HK-2 (cell line): ENCODE measurements around the gene STX4.
A peak's percentile ranks its signal among the peaks of the same experiment; 100 is the strongest.

Experiments used
- DNase-seq: peaks from one replicate; pipeline ENCODE4 v3.0.0-alpha.2; 2018; ENCODE audit not compliant: unreplicated experiment

Gene STX4, protein sequence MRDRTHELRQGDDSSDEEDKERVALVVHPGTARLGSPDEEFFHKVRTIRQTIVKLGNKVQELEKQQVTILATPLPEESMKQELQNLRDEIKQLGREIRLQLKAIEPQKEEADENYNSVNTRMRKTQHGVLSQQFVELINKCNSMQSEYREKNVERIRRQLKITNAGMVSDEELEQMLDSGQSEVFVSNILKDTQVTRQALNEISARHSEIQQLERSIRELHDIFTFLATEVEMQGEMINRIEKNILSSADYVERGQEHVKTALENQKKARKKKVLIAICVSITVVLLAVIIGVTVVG

GRCh38 chr16:31032736-31033708 lies at the start of gene STX4:
Gene STX4 (plus strand): TSS chr16:31033558. CDS start chr16:31033806, 248 bp downstream.
- peak; percentile 98 for DNase-seq

- DNase-seq, result no peak
Measured at GRCh38 chr16:30983898-30984610, 49.3 kb upstream of the STX4 start.

GRCh38 chr16:30984669-30985400 lies 48.5 kb upstream of the STX4 start, which contains the start of gene HSD3B7:
Gene HSD3B7 (plus strand): TSS chr16:30985207. CDS start chr16:30985659, 452 bp downstream.
- peak; percentile 98 for DNase-seq

DNA sequence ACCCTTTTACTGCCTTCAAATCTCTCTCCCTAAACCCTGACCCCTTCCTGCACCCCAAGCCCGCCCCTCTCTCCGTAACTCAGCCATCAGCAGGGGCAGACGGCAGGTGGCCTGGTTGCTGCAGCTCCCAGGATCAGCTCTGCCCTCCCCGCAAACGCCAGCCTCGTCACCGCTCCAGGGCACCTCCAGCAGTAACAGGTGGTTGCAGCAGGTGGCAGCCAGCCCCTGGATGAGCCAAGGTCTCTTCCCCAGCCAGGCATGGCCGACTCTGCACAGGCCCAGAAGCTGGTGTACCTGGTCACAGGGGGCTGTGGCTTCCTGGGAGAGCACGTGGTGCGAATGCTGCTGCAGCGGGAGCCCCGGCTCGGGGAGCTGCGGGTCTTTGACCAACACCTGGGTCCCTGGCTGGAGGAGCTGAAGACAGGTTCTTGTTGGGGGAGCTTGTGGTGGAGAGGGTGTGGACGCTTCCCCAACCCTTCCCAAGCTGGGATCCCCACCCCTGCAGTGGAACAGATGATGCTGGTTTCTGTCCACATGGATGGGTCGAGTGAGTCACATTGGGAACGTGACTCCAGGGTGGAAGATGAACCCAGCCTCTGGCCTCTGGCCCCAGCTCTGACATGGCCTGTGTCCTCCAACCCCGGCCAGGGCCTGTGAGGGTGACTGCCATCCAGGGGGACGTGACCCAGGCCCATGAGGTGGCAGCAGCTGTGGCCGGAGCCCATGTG lies 47.8 kb upstream of the STX4 start:
- DNase-seq, result peak; percentile 90

GRCh38 chr16:30986129-30986991 lies 47.0 kb upstream of the STX4 start:
- no peak for DNase-seq

DNA sequence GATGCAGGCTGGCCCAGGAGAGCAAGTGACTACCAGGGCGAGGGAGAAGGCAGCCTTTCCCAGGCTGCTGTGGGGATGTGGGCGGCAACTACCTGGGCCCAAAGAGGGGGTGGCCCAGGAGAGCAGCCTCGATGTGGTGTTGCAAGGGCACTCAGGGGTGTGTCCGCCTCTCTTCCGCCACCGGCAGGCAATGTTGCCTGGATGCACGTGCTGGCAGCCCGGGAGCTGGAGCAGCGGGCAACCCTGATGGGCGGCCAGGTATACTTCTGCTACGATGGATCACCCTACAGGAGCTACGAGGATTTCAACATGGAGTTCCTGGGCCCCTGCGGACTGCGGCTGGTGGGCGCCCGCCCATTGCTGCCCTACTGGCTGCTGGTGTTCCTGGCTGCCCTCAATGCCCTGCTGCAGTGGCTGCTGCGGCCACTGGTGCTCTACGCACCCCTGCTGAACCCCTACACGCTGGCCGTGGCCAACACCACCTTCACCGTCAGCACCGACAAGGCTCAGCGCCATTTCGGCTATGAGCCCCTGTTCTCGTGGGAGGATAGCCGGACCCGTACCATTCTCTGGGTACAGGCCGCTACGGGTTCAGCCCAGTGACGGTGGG lies 45.7 kb upstream of the STX4 start:
- no peak for DNase-seq

GRCh38 chr16:30989469-30990047 lies 43.8 kb upstream of the STX4 start:
- DNase-seq, result no peak

GRCh38 chr16:30990105-30990504 lies 43.3 kb upstream of the STX4 start:
- no peak for DNase-seq

GRCh38 chr16:30991052-30991451 lies 42.3 kb upstream of the STX4 start:
- DNase-seq, result no peak

DNA sequence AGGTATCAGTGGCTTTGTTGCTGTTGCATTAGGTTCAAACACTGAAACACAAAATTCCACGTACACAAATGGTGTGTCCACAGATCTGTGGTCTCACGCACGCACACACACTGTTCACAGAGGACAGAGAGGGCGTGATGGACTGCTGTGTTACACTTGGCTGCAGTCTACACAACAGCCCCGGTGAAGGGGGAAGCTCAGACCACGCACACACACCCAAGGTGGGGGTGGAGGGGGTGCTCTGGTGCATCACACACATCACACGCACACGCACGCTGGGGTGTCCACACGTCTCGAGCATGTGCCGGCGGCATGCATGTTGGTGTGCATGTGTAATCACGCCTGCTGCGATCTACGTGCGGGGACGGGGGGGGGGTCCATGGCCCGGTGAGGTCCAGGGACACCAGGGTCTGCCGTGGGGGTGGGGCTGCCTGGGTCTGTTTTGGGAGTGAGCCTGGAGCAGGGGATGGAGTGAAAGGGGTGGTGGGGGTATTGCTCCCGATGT lies 41.0 kb upstream of the STX4 start:
- no peak for DNase-seq

DNA sequence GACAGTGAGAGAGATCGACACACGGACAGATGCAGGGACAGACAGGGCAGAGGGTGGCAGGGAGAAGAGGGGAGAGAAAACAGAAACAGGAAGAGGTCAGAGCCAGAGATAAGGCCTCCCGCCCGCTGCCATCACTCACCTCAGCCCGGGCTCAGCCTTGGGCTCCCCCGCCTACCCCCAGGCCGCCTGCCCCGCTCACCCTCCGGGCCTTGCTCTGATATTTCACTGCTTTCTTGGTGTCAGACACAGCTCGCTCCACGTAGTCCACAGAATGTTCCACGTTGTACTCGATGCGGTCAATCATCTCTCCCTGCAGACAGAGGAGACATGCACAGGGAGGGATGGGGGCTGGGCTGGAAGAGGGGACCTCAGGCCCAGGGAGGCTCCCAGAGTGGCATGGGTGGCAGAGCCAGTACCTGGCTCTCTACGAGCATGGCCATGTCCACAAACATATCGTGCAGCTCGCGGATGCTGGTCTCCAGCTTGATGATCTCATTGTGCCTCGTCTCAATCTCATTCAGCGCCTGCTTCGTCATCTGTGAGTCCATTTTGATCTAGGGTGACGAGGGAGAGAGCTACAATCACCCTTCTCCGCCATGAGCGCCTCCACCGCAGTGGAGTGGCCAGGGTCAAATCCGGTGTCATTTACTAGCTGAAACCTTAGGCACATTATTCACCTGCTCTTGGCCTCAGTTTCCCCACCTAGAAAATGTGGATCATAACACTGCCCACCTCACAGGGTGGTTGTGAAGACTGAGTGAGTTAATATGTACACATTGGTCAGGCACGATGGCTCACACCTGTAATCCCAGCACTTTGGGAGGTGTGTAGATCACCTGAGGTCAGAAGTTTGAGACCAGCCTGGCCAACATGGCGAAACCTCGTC lies 40.2 kb upstream of the STX4 start:
- no peak for DNase-seq

DNA sequence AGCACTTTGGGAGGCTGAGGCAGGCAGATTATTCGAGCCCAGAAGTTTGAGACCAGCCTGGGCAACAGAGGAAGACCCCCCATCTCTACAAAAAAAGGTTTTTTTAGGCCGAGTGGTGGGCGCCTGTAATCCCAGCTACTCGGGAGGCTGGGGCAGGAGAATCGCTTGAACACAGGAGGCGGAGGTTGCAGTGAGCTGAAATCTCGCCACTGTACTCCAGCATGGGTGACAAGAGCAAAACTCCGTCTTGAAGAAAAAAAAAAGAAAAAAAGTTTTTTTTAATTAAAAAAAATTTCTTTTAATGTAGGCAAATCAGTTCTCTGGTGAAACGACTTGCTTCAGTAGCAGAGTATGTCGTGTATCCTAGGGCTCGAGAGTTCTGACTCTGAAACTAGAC lies 37.4 kb upstream of the STX4 start:
- no peak for DNase-seq

GRCh38 chr16:30996324-30996984 lies 36.9 kb upstream of the STX4 start:
- peak; percentile 62 for DNase-seq

DNA sequence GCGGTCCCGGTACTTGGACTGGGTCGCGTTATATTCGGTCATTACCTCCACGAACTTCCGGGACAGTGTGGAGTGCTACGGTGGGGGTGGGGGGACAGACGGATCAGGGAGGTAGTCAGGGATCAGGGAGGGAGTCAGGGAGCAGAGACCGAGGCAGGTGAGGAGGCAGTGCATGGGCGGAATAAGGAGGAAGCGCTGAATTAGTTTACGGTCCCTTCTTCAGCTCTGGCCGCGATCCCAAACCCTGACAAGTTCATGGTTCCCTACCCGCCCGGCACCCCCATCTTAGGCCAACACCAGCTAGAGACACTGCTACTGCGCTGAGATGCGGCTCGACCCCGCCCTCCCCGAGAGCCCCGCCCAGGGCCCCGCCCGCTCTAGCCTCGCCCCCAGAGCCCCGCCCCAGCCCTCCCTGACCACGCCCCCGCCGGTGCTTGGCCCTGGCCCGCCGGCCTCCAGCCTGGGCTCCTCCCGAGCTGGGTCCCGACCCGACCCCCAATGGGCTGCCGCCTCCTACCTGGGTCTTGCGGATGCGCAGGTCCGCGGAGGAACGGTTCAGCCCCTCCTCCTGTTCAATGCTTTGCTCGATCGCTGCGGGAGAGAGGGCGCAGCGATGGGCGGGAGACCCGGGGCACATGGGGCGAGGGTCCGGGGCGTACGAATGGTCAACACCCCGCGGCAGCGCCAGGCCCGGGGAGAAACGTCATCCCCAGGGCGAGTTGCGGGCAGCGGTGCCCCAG lies 36.2 kb upstream of the STX4 start:
- peak; percentile 98 for DNase-seq

DNA sequence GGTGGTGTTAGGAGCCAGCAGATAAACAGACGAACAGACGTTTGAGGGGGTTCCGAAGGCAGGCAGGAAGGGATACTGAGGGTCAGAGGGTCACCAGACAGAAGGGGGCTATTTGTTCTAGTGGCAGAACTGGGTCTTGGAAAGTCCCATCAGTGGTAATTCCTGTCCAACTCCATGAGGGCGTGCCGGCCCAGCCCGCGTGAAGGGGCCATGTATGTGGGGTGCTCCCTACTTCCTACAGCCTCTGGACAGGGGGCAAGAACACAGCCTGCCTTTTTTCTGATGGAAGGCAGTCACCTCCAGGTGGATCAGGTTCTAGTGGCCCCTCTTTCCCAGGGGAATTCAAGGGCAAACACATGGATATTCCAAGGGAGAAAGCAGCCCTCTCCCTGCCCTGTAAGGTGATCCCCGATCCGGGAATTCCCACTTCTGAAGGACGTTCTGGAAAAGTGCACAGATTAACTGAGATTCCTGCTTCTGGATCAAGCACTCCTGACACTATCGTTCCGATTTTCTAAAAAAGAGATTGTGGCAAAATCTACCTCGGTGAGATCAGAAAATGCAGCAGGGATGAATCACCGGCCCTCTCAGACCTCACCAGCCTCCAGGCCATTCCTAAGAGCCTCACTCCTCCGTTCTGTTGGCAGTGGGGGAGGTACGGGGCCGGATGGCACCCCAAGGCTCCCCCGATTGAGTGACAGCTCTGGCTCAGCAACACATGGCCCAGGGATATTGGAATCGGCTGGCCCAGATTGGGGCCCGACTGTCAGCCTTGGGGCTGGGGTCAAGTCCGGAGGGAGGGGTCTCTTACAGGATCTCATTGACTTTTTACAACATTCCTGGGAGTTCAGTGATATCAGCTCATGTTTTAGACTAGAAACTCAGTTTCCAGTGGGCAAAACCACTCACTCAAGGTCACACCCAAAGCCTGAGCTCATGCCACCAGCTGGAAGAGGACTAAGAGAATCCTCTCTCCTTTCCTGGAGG lies 35.3 kb upstream of the STX4 start:
- DNase-seq, result peak; percentile 87
